Breast epithelium (tissue), 4 donors: Measurements from ENCODE around the gene HOXD1. TPM values are rescaled to one million over a fixed set of nuclear protein-coding genes. Genes with fewer than 3 reads are reported as not detected.

Experiments used
- DNase-seq, 2 donors: peaks; one replicate each; pipeline ENCODE4 v3.0.0-alpha.2; 2019; ENCODE audit warnings: low spot score in 2 of 2
- H3K27ac ChIP-seq, 2 donors: fragments of 200-600 bp; sonication (generic) in 1 of 2; one replicate each; pipeline ENCODE4 v1.5.1; 2016 to 2019; ENCODE audit warnings: mild to moderate bottlenecking in 1 of 2
- H3K27me3 ChIP-seq, 2 donors: fragments of 200-600 bp; sonication (generic) in 1 of 2; one replicate each; pipeline versions ENCODE4 v1.5.1 to v1.6.0; 2017 to 2019; ENCODE audit warnings: control low read depth in 1 of 2, mild to moderate bottlenecking in 1 of 2
- H3K36me3 ChIP-seq: fragments of 200-600 bp; one replicate; pipeline ENCODE4 v1.5.1; 2019
- H3K4me1 ChIP-seq, 2 donors: fragments of 200-600 bp; sonication (generic); one replicate each; pipeline ENCODE4 v1.5.1; 2016 to 2019; ENCODE audit warnings: control low read depth in 1 of 2
- H3K4me3 ChIP-seq, 3 donors: fragments of 200-600 bp; sonication (generic); 1 replicate in 2 of 3; 2 replicates in 1 of 3; pipeline ENCODE4 v1.5.1; 2016 to 2019; ENCODE audit warnings: mild to moderate bottlenecking in 3 of 3, moderate library complexity in 2 of 3
- H3K9me3 ChIP-seq, 2 donors: fragments of 200-600 bp; sonication (generic) in 1 of 2; one replicate each; pipeline ENCODE4 v1.5.1; 2016 to 2019; ENCODE audit warnings: control low read depth in 1 of 2
- POLR2A ChIP-seq: fragments of 450-650 bp; IDR thresholded peaks from one replicate; pipeline ENCODE4 v1.6.1; 2016; ENCODE audit warnings: antibody characterized with exemption, mild to moderate bottlenecking, moderate library complexity
- POLR2AphosphoS5 ChIP-seq, 3 donors: sonication (generic); formaldehyde crosslinking; IDR thresholded peaks; one replicate each; pipeline ENCODE4 v1.6.1; 2017; ENCODE audit warnings: antibody characterized with exemption in 3 of 3
- intact Hi-C: fragments of 100-400 bp; cut with DNase I; formaldehyde crosslinking; loops from one replicate; pipeline ENCODE4 v1.15.1; 2023; ENCODE audit warnings: low total_unique reads
- total RNA-seq, 3 donors: library from RNA; depleted of rRNA; stranded (reverse); fragments of >200 nt; gene quantifications; one replicate each; pipeline ENCODE4 v1.1.0, GENCODE V29; 2016
- TF ChIP-seq, protein P1 (sequence below), 3 donors: fragments of 450-650 bp; IDR thresholded peaks; one replicate each; pipeline ENCODE4 v1.5.1; 2016 to 2017; ENCODE audit warnings: antibody characterized with exemption in 3 of 3, mild to moderate bottlenecking in 3 of 3, moderate library complexity in 3 of 3

HOXD1 gene
- total RNA-seq, 3 donors from 2014 or later: 0.15 to 1.3 (median 0.64) TPM

DNA sequence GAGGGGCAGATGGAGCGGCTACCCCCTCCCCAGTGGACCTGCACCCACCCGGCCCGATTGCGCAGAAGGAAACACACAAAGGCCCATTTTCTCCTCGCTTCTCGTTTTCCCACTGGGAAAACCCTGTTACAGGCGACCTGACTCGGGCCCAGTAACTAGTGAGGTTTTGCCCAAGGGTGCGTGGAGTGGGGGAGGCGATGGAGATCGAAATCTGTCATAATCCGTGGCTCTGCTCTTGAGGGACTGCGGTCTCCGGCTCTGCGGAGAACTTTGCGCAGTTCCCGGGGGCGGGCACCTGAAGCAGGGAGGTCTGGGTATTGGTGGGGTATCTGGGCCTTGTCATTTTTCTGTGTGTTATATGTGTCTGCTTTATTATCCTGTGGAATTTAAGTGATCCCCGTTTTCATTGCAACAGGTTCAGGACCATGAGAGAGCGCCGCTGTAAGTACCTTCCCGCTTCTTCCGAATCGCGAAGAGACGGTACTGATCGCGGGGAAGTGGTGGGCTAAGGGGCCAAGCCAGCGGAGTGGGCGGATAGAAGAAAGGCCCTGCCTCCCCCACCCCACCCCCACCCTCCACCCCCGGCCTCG lies 41.2 kb upstream of the HOXD1 start:
- DNase-seq: no peak
- Histone ChIP-seq H3K9me3 (no peaks in the 10 kb centered on the region), H3K4me3 (no peak overlapping the region), H3K36me3 (no peaks in the 10 kb centered on the region), H3K27ac (no peak overlapping the region), H3K4me1 (no peaks in the 10 kb centered on the region), H3K27me3 (peaks cover 4 to 90% of the 10 kb centered on the region in 2 donors)
- intact Hi-C loops: no loop called here
- TF ChIP-seq, protein P1, sequence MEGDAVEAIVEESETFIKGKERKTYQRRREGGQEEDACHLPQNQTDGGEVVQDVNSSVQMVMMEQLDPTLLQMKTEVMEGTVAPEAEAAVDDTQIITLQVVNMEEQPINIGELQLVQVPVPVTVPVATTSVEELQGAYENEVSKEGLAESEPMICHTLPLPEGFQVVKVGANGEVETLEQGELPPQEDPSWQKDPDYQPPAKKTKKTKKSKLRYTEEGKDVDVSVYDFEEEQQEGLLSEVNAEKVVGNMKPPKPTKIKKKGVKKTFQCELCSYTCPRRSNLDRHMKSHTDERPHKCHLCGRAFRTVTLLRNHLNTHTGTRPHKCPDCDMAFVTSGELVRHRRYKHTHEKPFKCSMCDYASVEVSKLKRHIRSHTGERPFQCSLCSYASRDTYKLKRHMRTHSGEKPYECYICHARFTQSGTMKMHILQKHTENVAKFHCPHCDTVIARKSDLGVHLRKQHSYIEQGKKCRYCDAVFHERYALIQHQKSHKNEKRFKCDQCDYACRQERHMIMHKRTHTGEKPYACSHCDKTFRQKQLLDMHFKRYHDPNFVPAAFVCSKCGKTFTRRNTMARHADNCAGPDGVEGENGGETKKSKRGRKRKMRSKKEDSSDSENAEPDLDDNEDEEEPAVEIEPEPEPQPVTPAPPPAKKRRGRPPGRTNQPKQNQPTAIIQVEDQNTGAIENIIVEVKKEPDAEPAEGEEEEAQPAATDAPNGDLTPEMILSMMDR (IDR thresholded peaks at IDR 0.05): no peak
- no peak for TF ChIP-seq POLR2AphosphoS5 (IDR thresholded peaks at IDR 0.05)
- no peak for TF ChIP-seq POLR2A

DNA sequence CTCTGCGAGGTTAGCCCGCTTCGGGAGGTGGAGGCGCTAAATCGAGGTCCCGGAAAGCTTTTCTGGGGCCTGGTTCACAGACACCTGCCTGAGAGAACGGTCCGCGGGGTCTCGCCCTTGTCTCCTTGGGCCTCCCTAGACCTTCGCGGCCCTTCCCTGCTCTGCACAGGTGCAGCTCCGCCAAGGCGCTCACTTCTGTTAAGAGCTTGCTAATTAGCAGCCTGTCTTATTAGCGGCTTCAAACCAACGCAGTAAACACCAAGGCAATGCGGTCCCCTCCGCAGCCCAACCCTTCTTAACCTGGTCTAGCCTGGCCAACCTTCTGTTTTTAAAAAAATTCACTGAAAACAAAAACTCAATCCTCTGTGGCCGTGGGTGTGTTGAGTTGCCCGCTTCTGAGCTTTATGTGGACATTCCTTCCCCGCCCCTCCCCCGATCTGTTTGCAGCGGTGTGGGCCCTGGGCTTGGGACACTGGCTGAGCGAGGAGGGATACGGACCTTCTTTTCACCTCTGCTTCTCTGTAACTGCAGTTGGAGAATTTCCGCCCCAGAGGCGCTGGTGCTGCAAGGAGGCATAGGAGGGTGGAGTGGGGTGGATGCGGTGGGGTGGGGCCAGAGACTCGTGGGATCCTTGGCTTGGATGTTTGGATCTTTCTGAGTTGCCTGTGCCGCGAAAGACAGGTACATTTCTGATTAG lies 40.5 kb upstream of the HOXD1 start:
- no peaks in the 10 kb centered on the region for H3K4me1 ChIP-seq
- H3K4me3 ChIP-seq: no peak overlapping the region
- no peak overlapping the region for H3K27ac ChIP-seq
- no peaks in the 10 kb centered on the region for H3K9me3 ChIP-seq
- intact Hi-C loops: no loop called here
- peaks cover 4 to 90% of the 10 kb centered on the region in 2 donors for H3K27me3 ChIP-seq
- DNase-seq: no peak
- no peak for TF ChIP-seq POLR2A
- no peak for TF ChIP-seq POLR2AphosphoS5 (IDR thresholded peaks at IDR 0.05)
- TF ChIP-seq, protein P1 (IDR thresholded peaks at IDR 0.05): no peak
- no peaks in the 10 kb centered on the region for H3K36me3 ChIP-seq

DNA sequence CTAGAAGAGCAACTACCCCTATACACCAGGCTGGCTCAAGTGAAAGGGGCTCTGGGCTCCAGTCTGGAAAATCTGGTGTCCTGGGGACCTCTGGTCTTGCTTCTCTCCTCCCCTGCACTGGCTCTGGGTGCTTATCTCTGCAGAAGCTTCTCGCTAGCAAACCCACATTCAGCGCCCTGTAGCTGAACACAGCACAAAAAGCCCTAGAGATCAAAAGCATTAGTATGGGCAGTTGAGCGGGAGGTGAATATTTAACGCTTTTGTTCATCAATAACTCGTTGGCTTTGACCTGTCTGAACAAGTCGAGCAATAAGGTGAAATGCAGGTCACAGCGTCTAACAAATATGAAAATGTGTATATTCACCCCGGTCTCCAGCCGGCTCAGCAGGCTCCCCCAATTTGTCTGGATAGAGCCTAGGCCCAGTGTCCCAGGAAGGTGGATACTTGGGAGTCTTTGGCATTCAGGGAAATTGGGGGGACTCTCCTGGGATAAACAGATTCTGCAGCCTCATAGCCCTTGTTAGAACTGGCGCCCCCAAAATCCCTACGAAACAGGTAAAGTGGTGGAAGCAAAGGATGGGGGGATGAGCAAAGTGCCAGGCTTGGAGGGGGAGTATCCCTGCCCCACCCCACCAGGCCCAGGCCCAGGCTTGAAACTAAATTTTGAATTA lies 39.6 kb upstream of the HOXD1 start:
- intact Hi-C loops: no loop called here
- DNase-seq: no peak
- no peak overlapping the region for H3K4me3 ChIP-seq
- H3K27me3 ChIP-seq: peaks cover 4 to 86% of the 10 kb centered on the region in 2 donors
- H3K9me3 ChIP-seq: no peaks in the 10 kb centered on the region
- no peak for TF ChIP-seq POLR2AphosphoS5 (IDR thresholded peaks at IDR 0.05)
- TF ChIP-seq, protein P1 (IDR thresholded peaks at IDR 0.05): no peak
- no peak for TF ChIP-seq POLR2A
- no peak overlapping the region for H3K27ac ChIP-seq
- no peaks in the 10 kb centered on the region for H3K36me3 ChIP-seq
- H3K4me1 ChIP-seq: no peaks in the 10 kb centered on the region

DNA sequence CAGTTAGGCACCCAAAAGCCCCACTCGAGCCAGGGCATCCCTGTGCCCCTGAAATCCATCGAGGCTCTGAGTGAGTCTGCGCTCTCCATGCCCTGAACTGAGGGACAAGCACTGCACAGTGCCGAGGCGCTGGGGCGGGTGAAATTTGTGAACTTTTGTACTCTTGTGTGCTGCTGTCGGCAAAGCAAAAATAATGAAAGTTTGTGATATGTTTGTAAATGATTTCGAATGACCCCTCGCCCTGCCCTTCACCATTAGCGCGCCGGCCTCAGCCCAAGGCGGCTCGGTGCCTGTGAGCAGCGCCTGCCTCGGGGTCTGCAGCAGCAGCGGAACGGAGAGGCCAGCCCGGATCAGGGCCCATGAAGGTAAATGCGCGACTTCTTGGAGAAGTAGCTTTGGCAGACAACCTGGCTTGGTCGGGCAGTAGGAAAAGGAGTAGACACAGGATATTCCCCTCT lies 39.0 kb upstream of the HOXD1 start:
- no peak overlapping the region for H3K27ac ChIP-seq
- H3K9me3 ChIP-seq: no peaks in the 10 kb centered on the region
- H3K27me3 ChIP-seq: peaks cover 4 to 85% of the 10 kb centered on the region in 2 donors
- intact Hi-C loops: no loop called here
- TF ChIP-seq POLR2AphosphoS5 (IDR thresholded peaks at IDR 0.05) (no peak), POLR2A (no peak)
- TF ChIP-seq, protein P1 (IDR thresholded peaks at IDR 0.05): no peak
- DNase-seq: no peak
- H3K4me1 ChIP-seq: no peaks in the 10 kb centered on the region
- H3K4me3 ChIP-seq: no peak overlapping the region
- H3K36me3 ChIP-seq: no peaks in the 10 kb centered on the region
